ENCODE measurements around the gene B4GALNT3.

B4GALNT3 gene

GRCh38 chr12:578748-579419 is 119.1 kb downstream of the B4GALNT3 start:
- DNase-seq: no peak

DNA sequence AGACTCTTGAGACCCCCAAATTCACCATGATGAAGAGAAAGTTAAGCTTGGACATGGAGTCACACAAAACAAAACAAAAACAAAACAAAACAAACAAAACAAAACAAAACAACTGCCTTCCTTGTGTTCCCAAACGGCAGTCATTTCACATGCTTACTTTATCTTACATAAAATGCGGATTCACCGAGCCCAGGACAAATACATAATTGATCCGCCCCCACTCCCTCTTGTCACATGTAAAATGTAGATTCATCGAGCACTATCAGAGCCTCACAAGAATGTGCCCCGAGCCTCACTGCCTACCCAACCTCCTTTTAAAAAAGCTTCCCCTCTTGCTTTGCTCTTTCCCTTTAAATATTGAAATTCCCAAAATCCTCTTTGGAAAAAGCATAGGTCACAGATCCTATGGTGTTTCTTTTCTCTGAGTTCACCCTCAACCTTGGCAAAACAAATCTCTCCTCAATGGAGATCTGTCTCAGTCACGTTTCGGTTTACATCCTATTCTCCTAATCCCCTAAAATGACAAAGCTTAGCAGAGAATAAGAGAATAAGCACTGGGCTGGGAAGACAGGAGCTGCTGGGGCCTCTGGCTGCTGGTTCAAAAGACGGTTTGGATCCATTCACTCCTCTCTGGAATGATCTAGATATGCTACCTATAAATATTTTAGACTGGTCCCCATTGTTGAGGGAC is 119.8 kb downstream of the B4GALNT3 start:
- DNase-seq: no peak

DNA sequence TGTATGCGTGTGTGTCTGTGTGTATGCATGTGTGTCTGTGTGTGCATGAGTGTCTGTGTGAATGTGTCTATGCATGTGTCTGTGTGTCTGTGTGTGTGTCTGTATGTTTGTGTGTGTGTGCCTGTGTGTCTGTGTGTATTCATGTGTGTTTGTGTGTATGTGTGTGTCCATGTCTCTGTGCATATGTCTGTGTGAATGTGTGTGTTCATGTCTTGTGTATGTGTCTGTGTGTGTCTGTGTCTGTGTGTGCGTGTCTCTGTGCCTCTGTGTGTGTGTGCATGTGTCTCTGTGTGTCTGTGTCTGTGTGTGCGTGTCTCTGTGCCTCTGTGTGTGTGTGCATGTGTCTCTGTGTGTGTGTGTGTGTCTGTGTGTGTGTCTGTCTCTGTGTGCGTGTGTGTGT is 121.1 kb downstream of the B4GALNT3 start:
- no peak for DNase-seq

DNA sequence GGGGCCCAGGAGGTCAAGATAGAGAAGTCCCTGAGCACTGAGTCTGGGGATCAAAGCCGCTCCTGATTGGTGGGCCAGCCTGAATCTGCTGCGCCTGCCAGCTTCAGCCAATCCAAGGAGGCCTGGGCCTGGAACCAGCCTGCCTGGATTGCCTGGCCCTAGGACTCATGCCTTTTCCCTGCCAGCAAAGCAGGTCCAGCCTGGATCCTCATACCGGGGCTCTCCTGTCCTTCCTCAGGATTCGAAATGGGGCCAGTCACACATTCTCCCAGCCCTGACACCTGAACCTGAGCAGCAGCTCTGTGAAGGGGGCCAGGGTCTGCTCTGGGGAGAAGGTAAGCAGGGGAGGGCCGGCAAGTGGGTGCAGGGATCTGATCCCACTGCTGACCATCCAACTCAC is 121.6 kb downstream of the B4GALNT3 start:
- DNase-seq: no peak

- no peak for DNase-seq
Measured at GRCh38 chr12:581746-582145, 122.0 kb downstream of the B4GALNT3 start.

DNA sequence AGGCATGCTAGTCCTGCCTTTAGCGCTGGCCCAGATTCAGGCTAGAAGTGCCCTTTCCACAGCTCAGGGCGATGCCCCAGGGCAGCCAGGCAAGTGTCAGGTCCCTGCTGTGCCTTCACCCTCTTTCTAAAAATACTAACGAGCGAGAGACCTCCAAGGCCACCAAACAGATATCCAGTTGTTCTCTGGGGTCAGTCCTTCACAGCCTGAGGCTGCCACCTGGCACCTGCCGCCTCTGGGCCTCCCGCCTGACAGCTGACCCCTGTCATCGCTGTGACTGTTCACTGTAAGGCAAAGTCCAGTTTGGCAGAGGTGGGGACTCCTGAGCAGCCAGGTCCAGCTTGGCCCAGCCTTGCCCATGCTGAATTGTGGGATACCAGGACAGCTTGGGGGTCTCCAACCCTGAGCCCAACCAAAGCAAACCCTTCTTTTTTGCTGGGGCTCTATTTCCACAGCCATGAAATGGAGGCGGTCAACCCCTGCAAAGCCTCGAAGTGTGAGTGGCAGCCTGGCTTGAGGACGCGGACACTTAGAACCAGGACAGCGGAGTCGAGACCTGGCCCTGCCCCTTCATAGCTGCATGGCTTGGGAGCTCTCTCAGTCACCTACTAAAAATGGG is 123.6 kb downstream of the B4GALNT3 start:
- no peak for DNase-seq

DNA sequence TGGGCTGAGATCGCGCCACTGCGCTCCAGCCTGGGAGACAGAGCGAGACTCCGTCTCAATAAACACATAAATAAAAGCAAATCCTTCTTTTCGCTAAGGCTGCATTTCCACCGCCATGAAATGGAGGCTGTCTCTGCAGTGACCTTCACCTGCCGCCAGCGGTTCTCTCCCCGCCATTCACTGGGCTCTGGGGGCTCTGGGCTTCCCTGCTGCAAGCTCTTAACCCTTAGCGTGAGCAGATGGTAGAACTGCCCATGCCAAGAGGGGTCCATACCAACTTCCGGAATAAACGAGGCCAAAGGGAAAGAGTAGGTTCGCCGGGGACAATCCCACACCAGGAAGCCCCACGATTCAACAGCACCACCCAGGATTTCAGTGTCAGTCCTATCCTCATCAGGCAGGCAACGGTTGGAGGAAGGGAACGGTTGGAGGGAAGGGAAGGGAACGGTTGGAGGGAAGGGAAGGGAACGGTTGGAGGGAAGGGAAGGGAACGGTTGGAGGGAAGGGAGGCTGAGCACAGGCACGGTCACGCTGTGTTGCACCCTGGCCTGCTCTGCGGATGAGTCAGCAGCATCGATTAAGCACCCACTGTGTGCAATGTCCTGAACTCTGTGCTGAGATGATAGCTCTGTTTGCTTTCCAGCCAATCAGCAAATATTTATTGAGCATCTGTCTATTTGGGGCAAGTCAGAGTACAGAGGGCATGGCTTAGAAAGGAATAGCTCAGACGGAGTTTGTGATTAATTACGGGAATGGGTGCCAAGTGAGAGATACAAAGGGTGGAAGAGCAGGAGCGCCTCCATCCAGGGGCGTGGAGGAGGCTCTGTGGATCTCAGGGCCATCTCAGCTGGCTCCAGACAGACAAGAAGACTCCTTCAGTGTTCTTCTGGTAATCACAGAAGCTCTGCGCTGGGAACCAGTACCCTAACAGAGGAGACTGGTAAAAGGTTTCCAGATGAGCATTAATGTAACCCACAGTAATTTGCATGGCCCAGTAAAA is 125.6 kb downstream of the B4GALNT3 start:
- no peak for DNase-seq

DNA sequence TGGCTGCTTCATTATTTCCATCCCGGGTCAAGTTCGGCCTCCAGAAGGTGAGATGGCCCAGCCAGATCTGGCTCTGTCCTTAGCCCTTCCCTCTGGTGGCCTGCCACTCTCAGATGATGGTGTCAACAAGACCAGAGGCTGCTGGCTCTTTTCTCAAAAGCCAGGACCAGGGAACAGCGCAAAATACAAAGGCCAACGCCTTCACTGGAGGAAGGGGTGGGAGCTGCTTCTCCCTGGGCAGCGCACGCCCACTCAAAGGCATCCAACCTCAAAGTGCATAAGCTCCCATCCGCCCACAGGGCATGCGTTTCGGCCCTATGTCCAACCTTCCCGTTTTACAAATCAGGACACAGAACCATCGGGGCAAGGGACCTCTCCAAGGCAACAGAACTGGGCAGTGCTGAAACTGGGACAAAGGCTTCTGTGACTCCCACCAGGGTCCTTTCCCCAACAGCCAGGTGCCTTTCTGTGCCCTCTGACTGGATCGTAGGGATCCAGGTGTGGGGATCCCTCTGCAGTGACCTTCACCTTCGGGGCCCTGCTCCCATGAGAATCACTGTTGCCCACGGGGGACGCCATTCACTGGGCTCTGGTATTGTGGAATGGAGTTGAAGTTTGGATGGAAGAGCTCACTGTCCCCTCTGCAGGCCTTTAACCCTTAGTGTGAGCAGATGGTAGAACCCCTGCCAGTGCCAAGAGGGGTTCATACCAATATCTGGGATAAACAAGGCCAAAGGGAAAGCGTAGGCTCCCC is 126.8 kb downstream of the B4GALNT3 start:
- no peak for DNase-seq

DNA sequence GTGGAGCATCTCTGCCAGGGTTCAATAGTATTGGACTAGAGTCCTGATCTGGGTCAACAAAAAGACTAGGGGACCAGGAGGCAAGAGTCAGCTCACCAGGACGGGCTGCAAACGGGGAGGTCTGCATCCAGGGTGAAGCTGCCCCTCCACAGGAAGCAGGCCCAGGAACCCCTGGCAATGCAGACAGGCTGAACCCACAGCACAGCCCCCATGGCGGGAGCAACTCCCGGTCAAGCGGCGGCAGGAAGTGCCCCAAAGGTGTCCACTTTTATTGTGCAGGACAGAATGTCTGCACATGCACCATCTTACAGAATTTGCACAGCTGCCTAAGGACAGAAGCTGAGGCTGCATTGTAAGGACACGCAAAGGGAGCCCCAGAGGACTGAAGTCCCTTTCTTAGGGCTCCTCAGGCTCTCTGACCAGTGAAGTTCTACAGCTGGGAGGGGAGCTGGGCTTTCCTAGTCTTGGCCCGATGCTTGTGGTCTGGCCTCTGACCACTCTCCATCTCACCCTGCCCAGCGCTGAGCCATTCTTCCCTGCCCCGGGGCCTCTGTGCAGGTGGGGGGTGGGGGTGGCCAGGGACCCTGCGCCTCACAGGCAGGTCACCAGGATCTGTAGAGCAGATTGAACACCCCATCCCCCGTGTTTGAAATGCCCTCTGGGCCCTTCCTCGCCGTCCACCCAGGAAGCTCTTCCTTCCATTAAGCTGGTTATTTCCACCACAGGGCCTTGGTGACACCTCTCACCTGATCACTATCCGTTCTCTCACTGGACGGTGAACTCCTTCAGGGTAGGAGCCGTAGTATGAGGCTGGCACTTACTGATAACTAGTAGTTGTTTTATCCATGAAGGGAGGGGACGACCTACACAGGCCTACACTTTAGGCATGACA is 127.6 kb downstream of the B4GALNT3 start:
- no peak for DNase-seq

- DNase-seq: no peak
Measured at GRCh38 chr12:588024-588322, 128.2 kb downstream of the B4GALNT3 start.

DNA sequence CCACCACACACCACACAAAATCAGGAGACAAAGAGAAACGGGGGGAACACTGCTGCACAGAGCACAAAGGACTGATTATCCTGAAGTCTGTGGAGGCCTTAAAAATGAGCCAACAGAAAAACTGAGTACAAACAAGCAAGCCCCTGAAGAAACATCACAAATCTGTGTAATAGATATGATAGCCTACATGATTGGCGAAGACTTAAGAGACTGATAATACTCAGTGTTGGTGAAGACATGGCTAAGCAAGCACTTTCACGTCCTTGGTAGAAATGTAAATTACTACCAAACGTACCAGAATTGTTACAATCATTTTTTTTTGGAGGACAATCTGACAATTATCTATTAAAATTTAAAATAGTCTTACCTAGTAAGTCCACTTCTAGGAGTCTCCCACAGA is 128.9 kb downstream of the B4GALNT3 start:
- DNase-seq: no peak

GRCh38 chr12:590206-590750 is 130.5 kb downstream of the B4GALNT3 start:
- DNase-seq: no peak

- DNase-seq: no peak
Measured at GRCh38 chr12:591167-592023, 131.7 kb downstream of the B4GALNT3 start.

GRCh38 chr12:592024-592505 is 132.3 kb downstream of the B4GALNT3 start:
- DNase-seq: no peak

- no peak for DNase-seq
Measured at GRCh38 chr12:593396-594270, 133.9 kb downstream of the B4GALNT3 start.

GRCh38 chr12:597926-598568 is 138.3 kb downstream of the B4GALNT3 start:
- no peak for DNase-seq

GRCh38 chr12:599756-600155 is 140.0 kb downstream of the B4GALNT3 start:
- DNase-seq: no peak

DNA sequence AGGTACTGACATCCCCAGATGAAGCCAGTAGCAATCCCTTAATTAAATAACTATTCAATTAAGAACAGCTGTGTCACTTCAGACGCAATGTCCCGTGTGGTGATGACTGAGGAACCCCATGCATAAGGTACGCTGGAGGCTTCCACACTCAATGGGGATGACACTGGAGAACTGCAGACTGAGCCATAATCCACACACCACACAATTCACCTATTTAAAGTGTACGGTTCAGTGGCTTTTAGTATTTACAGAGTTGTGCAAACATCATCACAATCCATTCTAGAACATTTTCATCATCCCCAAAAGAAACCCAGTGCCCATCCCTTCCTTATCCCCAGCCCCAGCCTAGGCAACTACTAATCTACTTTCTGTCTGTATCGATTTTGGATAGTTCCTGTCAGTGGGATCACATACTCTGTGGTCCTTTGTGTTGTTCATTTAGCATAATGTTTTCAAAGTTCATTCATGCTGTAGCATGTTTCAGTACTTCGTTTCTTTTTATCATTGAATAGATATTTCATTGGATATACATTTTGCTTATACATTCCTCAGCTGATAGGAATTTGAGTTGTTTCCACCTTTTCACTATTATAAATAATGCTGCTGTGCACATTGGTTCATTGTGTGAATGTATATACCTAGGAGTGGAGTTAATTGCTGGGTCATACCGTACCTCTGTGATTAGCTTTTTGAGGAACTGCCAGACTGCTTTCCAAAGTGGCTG is 142.4 kb downstream of the B4GALNT3 start:
- DNase-seq: no peak

All from activated CD4-positive, alpha-beta T cell treated with anti-CD3 and anti-CD28 coated beads, Interleukin-2, amount 50 U/mL, for 16 hours (primary cell).